Astrocyte (in vitro differentiated cells and primary cell): ENCODE results near the gene ZFHX3.

ENCODE experiments used
- CTCF ChIP-seq: IDR thresholded peaks from 2 replicates; pipeline ENCODE4 v1.5.1; 2011; ENCODE audit warnings: low read depth, mild to moderate bottlenecking, inconsistent platforms, low read length, moderate library complexity; ENCODE audit not compliant: insufficient read depth
- EZH2 ChIP-seq: IDR thresholded peaks from 2 replicates; pipeline ENCODE4 v1.6.1; 2012; ENCODE audit warnings: mild to moderate bottlenecking, low read length, inconsistent platforms; ENCODE audit not compliant: insufficient read depth

- no peak for TF ChIP-seq CTCF
- TF ChIP-seq EZH2: no peak
Measured at GRCh38 chr16:72862090-72862489, 185.8 kb downstream of the ZFHX3 start.
